ENCODE data around the gene ADGRD1. TPM values are rescaled to one million over a fixed set of nuclear protein-coding genes. Genes with fewer than 3 reads are reported as not detected.

The ADGRD1 gene
- total and polyA plus RNA-seq, 2 of the 8 experiments (the other 6 are each of a cell fraction or from before 2014, with no cell fraction given), result 0.36 to 0.48 TPM

GRCh38 chr12:131030472-131031328 lies 77.0 kb downstream of the ADGRD1 start:
- DNase-seq (ENCODE audit: low read depth in 1 of 2, low spot score in 2 of 2) (no peak), FAIRE-seq (no peak)
- Histone ChIP-seq H3K4ac (replicated peaks; ENCODE audit: insufficient read length, low read depth, low read length) (no peak overlapping the region), H3K79me1 (ENCODE audit: low read depth, low read length) (no peaks in the 10 kb centered on the region), H3K4me3 (ENCODE audit: extremely low read depth in 1 of 4, insufficient read depth in 2 of 4, low read depth in 3 of 4, low read length in 4 of 4) (no peak overlapping the region), H3K27me3 (replicated peaks in 1 of 4; ENCODE audit: control insufficient read depth in 3 of 4, extremely low read depth in 1 of 4, insufficient read depth in 3 of 4, low read length in 3 of 4) (no peaks in the 10 kb centered on the region), H2BK12ac (ENCODE audit: low read depth, low read length) (no peak overlapping the region), H4K8ac (ENCODE audit: extremely low read depth, insufficient read depth, low read length) (no peak overlapping the region), H2BK15ac (ENCODE audit: low read length) (no peak overlapping the region), H4K91ac (replicated peaks; ENCODE audit: insufficient read length, low read length) (no peak overlapping the region), H3K36me3 (ENCODE audit: control insufficient read depth in 2 of 4, insufficient read depth in 4 of 4, low read length in 3 of 4) (no peaks in the 10 kb centered on the region), H2AK5ac (ENCODE audit: low read depth, low read length) (no peak overlapping the region), H2AFZ (ENCODE audit: low read length) (no peak overlapping the region), H3K23me2 (ENCODE audit: low read depth, low read length) (no peaks in the 10 kb centered on the region), H2BK20ac (ENCODE audit: low read length) (no peak overlapping the region), H3K4me1 (replicated peaks in 1 of 4; ENCODE audit: control insufficient read depth in 3 of 4, insufficient read depth in 4 of 4, low read length in 3 of 4) (no peaks in the 10 kb centered on the region), H2BK120ac (replicated peaks; ENCODE audit: low read depth, low read length) (no peak overlapping the region), H3K18ac (ENCODE audit: extremely low read depth, low read length) (no peak overlapping the region), H3K4me2 (ENCODE audit: insufficient read depth in 1 of 2, low read depth in 2 of 2, low read length in 2 of 2) (no peak overlapping the region), H3K79me2 (ENCODE audit: control insufficient read depth in 1 of 2, insufficient read depth in 2 of 2, low read length in 2 of 2) (no peaks in the 10 kb centered on the region), H3K27ac (ENCODE audit: low read depth, low read length) (no peak overlapping the region), H3K23ac (ENCODE audit: insufficient read length) (no peak overlapping the region), H4K5ac (ENCODE audit: insufficient read length, low read depth, low read length) (no peak overlapping the region), H3K56ac (replicated peaks; ENCODE audit: insufficient read length, low read depth, low read length) (no peak overlapping the region), H2BK5ac (ENCODE audit: low read depth, low read length) (no peak overlapping the region), H3K9me3 (ENCODE audit: insufficient read depth in 2 of 2, low read depth in 1 of 2, low read length in 1 of 2) (no peaks in the 10 kb centered on the region), H3K14ac (ENCODE audit: insufficient read length) (no peak overlapping the region), H4K20me1 (replicated peaks in 1 of 2; ENCODE audit: control insufficient read depth in 1 of 2, insufficient read depth in 2 of 2, low read length in 2 of 2) (peaks cover 0 to 1% of the 10 kb centered on the region in 2 experiments), H3K9ac (replicated peaks in 1 of 4; ENCODE audit: extremely low read depth in 1 of 4, low read depth in 3 of 4, low read length in 3 of 4) (no peak overlapping the region)
- ChIA-PET POLR2A (ENCODE audit: partially characterized antibody) (no interaction called here), CTCF (ENCODE audit: partially characterized antibody) (interaction anchor here (1.1 to 1.8 kb wide), 2 partner anchors 18 to 114 kb away, joined by 4 to 7 read pairs; no protein-coding TSS in a partner anchor)
- WGBS, 2 experiments (ENCODE audit: extremely low coverage in 1 of 2, insufficient coverage in 1 of 2, insufficient read length in 1 of 2, insufficient replicate concordance in 2 of 2, low coverage in 1 of 2, low lambda C conversion rate in 2 of 2, missing lambda C conversion rate in 1 of 2), result 92% methylated on average over 31 of the region's 35 CpGs; no CpG with 5 or more reads in 1 of the 2 experiments
- TF ChIP-seq RFX5 (IDR thresholded peaks at IDR 0.05; ENCODE audit: borderline replicate concordance, low read depth, low read length) (no peak), CBX8 (IDR thresholded peaks at IDR 0.05; ENCODE audit: borderline replicate concordance, low read depth, low read length) (no peak), KDM4A (IDR thresholded peaks at IDR 0.05; ENCODE audit: low read depth, low read length, severe bottlenecking) (no peak), BCL11A (IDR thresholded peaks at IDR 0.05; ENCODE audit: low read depth in 2 of 2, low read length in 2 of 2) (no peak), MAX (IDR thresholded peaks at IDR 0.05) (no peak), TCF12 (IDR thresholded peaks at IDR 0.05; ENCODE audit: low read depth, low read length) (no peak), SIRT6 (IDR thresholded peaks at IDR 0.05; ENCODE audit: low read length) (no peak)

All from H1 (cell line).